HepG2 (cell line): ENCODE measurements around the gene FMO2. TPM values are rescaled to one million over a fixed set of nuclear protein-coding genes. Genes with fewer than 3 reads are reported as not detected.

Experiments
- ATAC-seq: fragments of 200-7000 bp; cut with Tn5 transposase; 3 replicates; pipeline ENCODE4 v1.9.1; 2020; ENCODE audit warnings: mild to moderate bottlenecking, moderate library complexity
- BruUV-seq: library from RNA; stranded (reverse); fragments of 400-500 nt; replicated peaks from 2 replicates; lab custom pipeline; 2021; lab: Mats Ljungman, UMichigan
- CTCF ChIA-PET: fragments of 300-600 bp; formaldehyde crosslinking; extraction: SDS; loops from one replicate; lab custom pipeline; 2021; ENCODE audit warnings: low total read pairs, inconsistent platforms, low intra/inter-chr PET ratio; lab: Yijun Ruan, JAX
- POLR2A ChIA-PET: fragments of 350-600 bp; sonication (Branson Sonifier 250); formaldehyde crosslinking; loops from one replicate; lab custom pipeline; 2020; ENCODE audit warnings: antibody characterized with exemption, inconsistent platforms; lab: Yijun Ruan, JAX
- DNase-seq: peaks from one replicate; pipeline ENCODE4 v3.0.0-alpha.2; 2015; ENCODE audit warnings: low spot score
- FAIRE-seq: peaks from 3 replicates; lab custom pipeline; 2011; peaks lifted over from hg19 to GRCh38; lab: Jason Lieb, UNC
- H2AFZ ChIP-seq: one replicate; pipeline ENCODE4 v1.6.1; 2011; ENCODE audit warnings: low read length, inconsistent platforms
- H3K27ac ChIP-seq: fragments of 300-600 bp; 3 replicates; pipeline ENCODE4 v1.8.0; 2011; ENCODE audit warnings: mixed run types, mild to moderate bottlenecking, mixed read lengths, low read length, inconsistent platforms; ENCODE audit not compliant: insufficient read depth; ENCODE audit errors: extremely low read length
- H3K27me3 ChIP-seq, 2 experiments: fragments of 200-600 bp in 1 of 2; 2 replicates in 1 of 2; 3 replicates in 1 of 2; pipeline versions ENCODE4 v1.6.0 to v1.8.0; 2011; ENCODE audit warnings: low read length in 2 of 2, mild to moderate bottlenecking in 2 of 2, moderate library complexity in 2 of 2, inconsistent platforms in 1 of 2; ENCODE audit not compliant: insufficient read depth in 2 of 2, control insufficient read depth in 1 of 2
- H3K36me3 ChIP-seq, 2 experiments: fragments of 200-600 bp in 1 of 2; replicated peaks in 1 of 2; 2 replicates in 1 of 2; 3 replicates in 1 of 2; pipeline versions ENCODE4 v1.5.1 to v1.8.0; 2011; ENCODE audit warnings: low read length in 2 of 2, inconsistent platforms in 1 of 2; ENCODE audit not compliant: insufficient read depth in 2 of 2, control insufficient read depth in 1 of 2
- H3K4me1 ChIP-seq: 2 replicates; pipeline ENCODE4 v1.5.1; 2012; ENCODE audit warnings: low read length, inconsistent platforms; ENCODE audit not compliant: insufficient read depth
- H3K4me2 ChIP-seq: 2 replicates; pipeline ENCODE4 v1.6.0; 2011; ENCODE audit warnings: low read depth, low read length, inconsistent platforms
- H3K4me3 ChIP-seq, 3 experiments: fragments of 200-600 bp in 1 of 3; sonication (generic), shearing (Covaris generic) in 1 of 3; replicated peaks in 1 of 3; 2 replicates each; pipeline ENCODE4 v1.5.1; 2011 to 2016; ENCODE audit warnings: low read length in 3 of 3, inconsistent platforms in 2 of 3, low read depth in 2 of 3, mild to moderate bottlenecking in 2 of 3, control low read depth in 1 of 3, mixed read lengths in 1 of 3; ENCODE audit not compliant: insufficient read depth in 1 of 3
- H3K79me2 ChIP-seq: one replicate; pipeline ENCODE4 v1.6.1; 2011; ENCODE audit warnings: low read length, inconsistent platforms; ENCODE audit not compliant: insufficient read depth
- H3K9ac ChIP-seq: 2 replicates; pipeline ENCODE4 v1.6.0; 2011; ENCODE audit warnings: mild to moderate bottlenecking, low read depth, low read length, inconsistent platforms; ENCODE audit not compliant: insufficient read depth
- H3K9me3 ChIP-seq: 2 replicates; pipeline ENCODE4 v1.5.1; 2012; ENCODE audit warnings: mild to moderate bottlenecking, low read length
- H4K20me1 ChIP-seq: 2 replicates; pipeline ENCODE4 v1.6.0; 2011; ENCODE audit warnings: inconsistent platforms, mild to moderate bottlenecking, low read length, moderate library complexity; ENCODE audit not compliant: insufficient read depth
- NKX3-1 ChIP-seq: sonication (generic); formaldehyde crosslinking; IDR thresholded peaks from 2 replicates; pipeline ENCODE4 v1.5.0; 2020; ENCODE audit warnings: missing genetic modification reagents
- PLSCR1 ChIP-seq: sonication (generic); formaldehyde crosslinking; IDR thresholded peaks from 2 replicates; pipeline ENCODE4 v1.5.0; 2020; ENCODE audit warnings: missing genetic modification reagents, mild to moderate bottlenecking, borderline replicate concordance
- PRDM15 ChIP-seq: sonication (generic); formaldehyde crosslinking; IDR thresholded peaks from 2 replicates; pipeline ENCODE4 v1.4.0; 2020; ENCODE audit warnings: missing genetic modification reagents
- TFAP4 ChIP-seq: sonication (generic); IDR thresholded peaks from 2 replicates; pipeline ENCODE4 v1.6.1; 2016; ENCODE audit warnings: low read depth, borderline replicate concordance
- ZBTB49 ChIP-seq: sonication (generic); formaldehyde crosslinking; IDR thresholded peaks from 2 replicates; pipeline ENCODE4 v1.4.0; 2020; ENCODE audit warnings: missing genetic modification reagents, borderline replicate concordance
- ZFAT ChIP-seq: sonication (generic); formaldehyde crosslinking; conservative IDR thresholded peaks from 2 replicates; pipeline ENCODE4 v1.8.1; 2023; ENCODE audit warnings: missing genetic modification reagents, inconsistent platforms
- ZFP37 ChIP-seq: sonication (generic); formaldehyde crosslinking; IDR thresholded peaks from 2 replicates; pipeline ENCODE4 v1.4.0; 2020; ENCODE audit warnings: missing genetic modification reagents, borderline replicate concordance
- ZNF326 ChIP-seq: sonication (generic); formaldehyde crosslinking; IDR thresholded peaks from 2 replicates; pipeline ENCODE4 v1.4.0; 2020; ENCODE audit warnings: missing genetic modification reagents, borderline replicate concordance
- ZNF430 ChIP-seq: sonication (generic); formaldehyde crosslinking; IDR thresholded peaks from 2 replicates; pipeline ENCODE4 v1.9.0; 2021; ENCODE audit warnings: mild to moderate bottlenecking, missing genetic modification reagents
- ZNF552 ChIP-seq: sonication (generic); formaldehyde crosslinking; IDR thresholded peaks from 2 replicates; pipeline ENCODE4 v1.9.0; 2022; ENCODE audit warnings: missing genetic modification reagents, mild to moderate bottlenecking, borderline replicate concordance
- ZNF597 ChIP-seq: sonication (generic); formaldehyde crosslinking; IDR thresholded peaks from 2 replicates; pipeline ENCODE4 v1.5.0; 2020; ENCODE audit warnings: missing genetic modification reagents
- ZNF788 ChIP-seq: sonication (generic); formaldehyde crosslinking; IDR thresholded peaks from 2 replicates; pipeline ENCODE4 v1.5.0; 2020; ENCODE audit warnings: mild to moderate bottlenecking, missing genetic modification reagents, borderline replicate concordance
- WGBS: methylation state at CpG from one replicate; pipeline ENCODE4 v1.1.6; 2017; ENCODE audit warnings: low lambda C conversion rate; 5-methylcytosine and 5-hydroxymethylcytosine counted together
- in situ Hi-C: cut with HindIII; loops from 2 replicates; pipeline ENCODE4 v1.10.0; 2017; ENCODE audit warnings: low pct_unique_long_range_greater_than_20kb; ENCODE audit not compliant: extremely low pct_ligation_motif_present
- intact Hi-C: fragments of 100-400 bp; cut with micrococcal nuclease; formaldehyde crosslinking; loops from one replicate; pipeline ENCODE4 v1.10.0; 2022; ENCODE audit not compliant: unreplicated experiment
- polyA plus RNA-seq, 8 experiments: library from polyadenylated mRNA; depleted of rRNA in 3 of 8; stranded (reverse) in 7 of 8; unstranded in 1 of 8; fragments of >200 nt; fragmentation: Illumina TruSeq in 4 of 8; extraction: Trizol in 4 of 8; gene quantifications; 2 replicates each; pipeline versions ENCODE4 v1.2.1 to v1.2.3, GENCODE V29; 2011 to 2016; ENCODE audit warnings: low read depth in 4 of 8, missing spikeins in 1 of 8, mixed read lengths in 1 of 8; ENCODE audit not compliant: insufficient read depth in 1 of 8
- total RNA-seq, 5 experiments: library from RNA; depleted of rRNA; stranded (reverse); fragments of >200 nt; fragmentation: Illumina TruSeq; extraction: Trizol; gene quantifications; 2 replicates each; pipeline ENCODE4 v1.2.3, GENCODE V29; 2016; ENCODE audit warnings: low read depth in 1 of 5

FMO2 gene
- total and polyA plus RNA-seq, 2 of the 13 experiments (the other 11 are each of a cell fraction or from before 2014, with no cell fraction given) = not detected

- TF ChIP-seq ZNF788 (CRISPR knock-in tag) = no peak
- no peak for TF ChIP-seq NKX3-1
- no peak for TF ChIP-seq ZNF326 (CRISPR knock-in tag)
- TF ChIP-seq PRDM15 = no peak
- TF ChIP-seq TFAP4 = no peak
- no peak for TF ChIP-seq ZNF552 (CRISPR knock-in tag)
- TF ChIP-seq PLSCR1 = no peak
These were observed 34.4 kb downstream of the FMO2 start (continued) for GRCh38 chr1:171219346-171220080.

GRCh38 chr1:171220081-171220420, 35.0 kb downstream of the FMO2 start:
- DNase-seq = no peak
- intact Hi-C loops (no loop called here), in situ Hi-C loops (no loop called here)
- ChIA-PET POLR2A (no interaction called here), CTCF (no interaction called here)
- Histone ChIP-seq H3K9me3 (no peaks in the 10 kb centered on the region), H3K9ac (no peak overlapping the region), H3K36me3 (no peaks in the 10 kb centered on the region), H3K4me3 (no peak overlapping the region), H3K4me2 (no peak overlapping the region), H3K79me2 (no peaks in the 10 kb centered on the region), H3K27ac (no peak overlapping the region), H3K27me3 (no peaks in the 10 kb centered on the region), H4K20me1 (no peaks in the 10 kb centered on the region), H3K4me1 (no peaks in the 10 kb centered on the region), H2AFZ (no peak overlapping the region)
- FAIRE-seq = no peak
- WGBS = 19% methylated on average over 2 of the region's 2 CpGs
- ATAC-seq = no peak
- BruUV-seq = no TSS peak
- TF ChIP-seq ZNF552 (CRISPR knock-in tag) = no peak
- TF ChIP-seq ZBTB49 (CRISPR knock-in tag) = no peak
- no peak for TF ChIP-seq ZFAT (CRISPR knock-in tag)
- no peak for TF ChIP-seq ZNF430 (CRISPR knock-in tag)
- TF ChIP-seq ZFP37 (CRISPR knock-in tag) = no peak
- no peak for TF ChIP-seq ZNF597 (CRISPR knock-in tag)
